Caco-2 (cell line): ENCODE results near the gene SPG11. TPM values are rescaled to one million over a fixed set of nuclear protein-coding genes. Genes with fewer than 3 reads are reported as not detected.

ENCODE experiments used
- BruUV-seq: library from RNA; stranded (reverse); fragments of 400-500 nt; replicated peaks from 2 replicates; lab custom pipeline; 2021; lab: Mats Ljungman, UMichigan
- CTCF ChIA-PET: fragments of 300-600 bp; sonication (Branson Sonifier 250); formaldehyde crosslinking; loops from one replicate; lab custom pipeline; 2022; ENCODE audit warnings: antibody characterized with exemption; lab: Charles Lee
- POLR2A ChIA-PET: fragments of 300-600 bp; sonication (Branson Sonifier 250); formaldehyde crosslinking; loops from one replicate; lab custom pipeline; 2022; ENCODE audit warnings: antibody characterized with exemption; lab: Charles Lee
- DNase-seq, 2 experiments: peaks; one replicate each; pipeline versions ENCODE4 v3.0.0 to v3.0.0-alpha.2; 2020 to 2022
- H3K27me3 ChIP-seq: replicated peaks from 2 replicates; pipeline ENCODE4 v1.6.0; 2011; ENCODE audit warnings: low read length; ENCODE audit not compliant: control insufficient read depth, insufficient read depth
- H3K36me3 ChIP-seq: 2 replicates; pipeline ENCODE4 v1.5.1; 2011; ENCODE audit warnings: low read length; ENCODE audit not compliant: control insufficient read depth, insufficient read depth
- H3K4me1 ChIP-seq: fragments of 250-450 bp; sonication (Bioruptor Pico); 2 replicates; pipeline ENCODE4 v1.5.1; 2020; ENCODE audit warnings: mild to moderate bottlenecking
- H3K4me3 ChIP-seq: 2 replicates; pipeline ENCODE4 v1.5.1; 2011; ENCODE audit warnings: low read depth, mild to moderate bottlenecking, control low read depth, low read length
- H3K9me3 ChIP-seq: fragments of 250-450 bp; sonication (Bioruptor Pico); 2 replicates; pipeline ENCODE4 v1.5.1; 2020; ENCODE audit warnings: mild to moderate bottlenecking, moderate library complexity
- H3K27ac Mint-ChIP-seq: one replicate; pipeline ENCODE4 v1.8.0; 2022; ENCODE audit warnings: mixed read lengths; ENCODE audit not compliant: unreplicated experiment
- H3K27me3 Mint-ChIP-seq: one replicate; pipeline ENCODE4 v1.8.0; 2022; ENCODE audit warnings: mixed read lengths; ENCODE audit not compliant: insufficient read depth, unreplicated experiment
- H3K36me3 Mint-ChIP-seq: one replicate; pipeline ENCODE4 v1.8.0; 2022; ENCODE audit warnings: mild to moderate bottlenecking, mixed read lengths; ENCODE audit not compliant: insufficient read depth, unreplicated experiment
- H3K4me1 Mint-ChIP-seq: one replicate; pipeline ENCODE4 v1.8.0; 2022; ENCODE audit warnings: low read depth, mixed read lengths; ENCODE audit not compliant: unreplicated experiment
- H3K4me3 Mint-ChIP-seq: one replicate; pipeline ENCODE4 v1.8.0; 2022; ENCODE audit warnings: mild to moderate bottlenecking, moderate library complexity, mixed read lengths; ENCODE audit not compliant: unreplicated experiment
- H3K9me3 Mint-ChIP-seq: one replicate; pipeline ENCODE4 v1.8.0; 2022; ENCODE audit warnings: mixed read lengths; ENCODE audit not compliant: unreplicated experiment
- intact Hi-C: fragments of 100-400 bp; cut with micrococcal nuclease; formaldehyde crosslinking; loops from one replicate; pipeline ENCODE4 v1.10.0; 2022; ENCODE audit not compliant: unreplicated experiment
- total RNA-seq: library from RNA; stranded (reverse); gene quantifications from 2 replicates; pipeline ENCODE4 v1.2.3, GENCODE V29; 2022
- TF ChIP-seq, protein P1 (sequence below), 2 experiments: fragments of 200-600 bp in 1 of 2; IDR thresholded peaks; 1 replicate in 1 of 2; 2 replicates in 1 of 2; pipeline versions ENCODE4 v1.5.1 to v1.8.0; 2011 to 2022; ENCODE audit warnings: antibody characterized with exemption in 1 of 2, control low read depth in 1 of 2, inconsistent platforms in 1 of 2, low read depth in 1 of 2, low read length in 1 of 2, mild to moderate bottlenecking in 1 of 2, moderate library complexity in 1 of 2; ENCODE audit not compliant: insufficient read depth in 1 of 2, severe bottlenecking in 1 of 2, unreplicated experiment in 1 of 2

SPG11 gene
- total RNA-seq, 1 experiment from 2014 or later, result 43.3 TPM

DNA sequence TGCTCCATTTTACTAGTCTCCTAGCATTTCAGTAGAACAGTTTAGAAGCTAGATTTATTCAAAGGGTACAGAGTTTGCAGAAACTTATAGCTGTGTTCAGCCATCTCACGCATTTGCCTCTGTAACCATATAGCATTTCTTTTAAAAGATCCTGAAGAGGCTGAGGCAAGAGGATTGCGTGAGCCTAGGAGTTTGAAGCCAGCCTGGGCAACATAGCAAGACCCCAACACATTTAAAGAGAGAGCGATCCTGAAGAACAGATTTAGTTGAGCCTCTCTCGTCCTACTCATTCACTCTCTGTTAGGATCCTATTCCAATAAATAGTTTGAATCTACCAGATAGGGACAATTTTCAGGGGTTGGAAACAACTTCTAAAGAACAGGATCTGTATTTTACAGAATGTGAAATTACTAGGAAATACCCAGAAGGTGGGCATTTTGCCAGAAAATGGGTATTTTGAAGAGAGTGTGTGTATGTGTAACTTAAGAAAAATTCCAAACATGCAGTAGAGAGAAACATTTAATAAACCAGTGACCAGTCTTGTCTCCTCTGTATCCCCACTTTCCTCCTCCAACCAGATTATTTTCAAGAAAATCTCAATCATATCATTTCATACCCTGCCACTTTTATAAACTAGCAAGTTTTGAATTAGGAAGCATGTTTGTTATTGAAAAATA, 122.0 kb downstream of the SPG11 start:
- no peak for DNase-seq
- ChIA-PET POLR2A (no interaction called here), CTCF (no interaction called here)
- no peaks in the 10 kb centered on the region for H3K27me3 Mint-ChIP-seq
- TF ChIP-seq, protein P1, sequence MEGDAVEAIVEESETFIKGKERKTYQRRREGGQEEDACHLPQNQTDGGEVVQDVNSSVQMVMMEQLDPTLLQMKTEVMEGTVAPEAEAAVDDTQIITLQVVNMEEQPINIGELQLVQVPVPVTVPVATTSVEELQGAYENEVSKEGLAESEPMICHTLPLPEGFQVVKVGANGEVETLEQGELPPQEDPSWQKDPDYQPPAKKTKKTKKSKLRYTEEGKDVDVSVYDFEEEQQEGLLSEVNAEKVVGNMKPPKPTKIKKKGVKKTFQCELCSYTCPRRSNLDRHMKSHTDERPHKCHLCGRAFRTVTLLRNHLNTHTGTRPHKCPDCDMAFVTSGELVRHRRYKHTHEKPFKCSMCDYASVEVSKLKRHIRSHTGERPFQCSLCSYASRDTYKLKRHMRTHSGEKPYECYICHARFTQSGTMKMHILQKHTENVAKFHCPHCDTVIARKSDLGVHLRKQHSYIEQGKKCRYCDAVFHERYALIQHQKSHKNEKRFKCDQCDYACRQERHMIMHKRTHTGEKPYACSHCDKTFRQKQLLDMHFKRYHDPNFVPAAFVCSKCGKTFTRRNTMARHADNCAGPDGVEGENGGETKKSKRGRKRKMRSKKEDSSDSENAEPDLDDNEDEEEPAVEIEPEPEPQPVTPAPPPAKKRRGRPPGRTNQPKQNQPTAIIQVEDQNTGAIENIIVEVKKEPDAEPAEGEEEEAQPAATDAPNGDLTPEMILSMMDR (IDR thresholded peaks at IDR 0.05; ENCODE audit: insufficient read depth in 1 of 2, low read depth in 1 of 2, low read length in 1 of 2, severe bottlenecking in 1 of 2, unreplicated experiment in 1 of 2), result no peak
- no peak overlapping the region for H3K4me3 Mint-ChIP-seq
- no peaks in the 10 kb centered on the region for H3K9me3 Mint-ChIP-seq
- BruUV-seq, result no TSS peak
- Histone ChIP-seq H3K9me3 (no peaks in the 10 kb centered on the region; the same call in 1 of the 2 replicates), H3K27me3 (no peaks in the 10 kb centered on the region), H3K36me3 (no peaks in the 10 kb centered on the region; the same call in 1 of the 2 replicates), H3K4me1 (peaks cover 4% of the 10 kb centered on the region; the same call in 1 of the 2 replicates), H3K4me3 (no peak overlapping the region)
- intact Hi-C loops, result no loop called here
- no peaks in the 10 kb centered on the region for H3K4me1 Mint-ChIP-seq
- H3K27ac Mint-ChIP-seq, result no peak overlapping the region
- H3K36me3 Mint-ChIP-seq, result peaks cover 86% of the 10 kb centered on the region

DNA sequence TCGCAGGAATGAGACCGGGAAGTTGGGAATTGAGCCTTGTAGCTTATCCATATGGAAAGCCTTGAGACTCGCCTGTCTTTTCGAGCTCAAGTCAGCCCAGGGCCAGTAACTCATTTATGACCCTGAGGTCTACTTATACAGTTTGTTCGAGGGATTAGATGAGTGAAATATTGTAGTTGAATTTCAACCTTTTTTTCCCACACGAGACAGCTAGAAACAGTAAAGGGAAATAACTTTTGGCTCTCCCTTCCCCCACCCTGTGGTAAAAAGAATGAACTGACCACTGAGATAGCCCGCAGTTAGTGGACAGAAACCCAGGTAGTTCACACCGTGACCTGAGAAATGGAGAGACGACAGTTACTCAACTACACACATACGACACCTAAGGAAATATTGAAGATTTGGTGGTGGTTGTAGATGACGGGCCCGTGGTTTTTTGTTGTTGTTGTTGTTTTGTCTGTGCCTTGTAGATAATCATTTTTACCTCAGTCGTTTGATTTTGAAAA, 125.7 kb downstream of the SPG11 start:
- intact Hi-C loops, result loop anchor here (10.0 kb wide), 1 partner anchor 253 kb away; the partner anchor contains the start of gene GOLM2

More for the DNA sequence above, 125.7 kb downstream of the SPG11 start:
- no TSS peak for BruUV-seq
- peaks cover 88% of the 10 kb centered on the region for H3K36me3 Mint-ChIP-seq
- CTCF ChIA-PET, result interaction anchor here (0.7 kb wide), 1 partner anchor 125 kb away, joined by 4 read pairs; no protein-coding TSS in a partner anchor
- TF ChIP-seq, protein P1 (IDR thresholded peaks at IDR 0.05; ENCODE audit: insufficient read depth in 1 of 2, low read depth in 1 of 2, low read length in 1 of 2, severe bottlenecking in 1 of 2, unreplicated experiment in 1 of 2), result peak in 1 of 2 experiments; percentile 19
- no peaks in the 10 kb centered on the region for H3K9me3 Mint-ChIP-seq
- H3K4me1 Mint-ChIP-seq, result peaks cover 12% of the 10 kb centered on the region
- no peaks in the 10 kb centered on the region for H3K27me3 Mint-ChIP-seq
- Histone ChIP-seq H3K9me3 (no peaks in the 10 kb centered on the region; the same call in 1 of the 2 replicates), H3K4me3 (peak overlapping the region; percentile 93), H3K27me3 (no peaks in the 10 kb centered on the region), H3K36me3 (no peaks in the 10 kb centered on the region), H3K4me1 (peaks cover 4% of the 10 kb centered on the region; the same call in 1 of the 2 replicates)
- peak; percentile 53 to 54 for DNase-seq
- POLR2A ChIA-PET, result interaction anchor here (0.7 to 1.4 kb wide), 5 partner anchors 9 to 737 kb away, joined by 3 to 7 read pairs (median 3); partner anchors contain the start of genes GOLM2, HYPK and SERINC4
- peak overlapping the region; percentile 94 for H3K4me3 Mint-ChIP-seq
- H3K27ac Mint-ChIP-seq, result peak overlapping the region; percentile 90
